ENCODE results near the gene WNT3A.

WNT3A gene

DNA sequence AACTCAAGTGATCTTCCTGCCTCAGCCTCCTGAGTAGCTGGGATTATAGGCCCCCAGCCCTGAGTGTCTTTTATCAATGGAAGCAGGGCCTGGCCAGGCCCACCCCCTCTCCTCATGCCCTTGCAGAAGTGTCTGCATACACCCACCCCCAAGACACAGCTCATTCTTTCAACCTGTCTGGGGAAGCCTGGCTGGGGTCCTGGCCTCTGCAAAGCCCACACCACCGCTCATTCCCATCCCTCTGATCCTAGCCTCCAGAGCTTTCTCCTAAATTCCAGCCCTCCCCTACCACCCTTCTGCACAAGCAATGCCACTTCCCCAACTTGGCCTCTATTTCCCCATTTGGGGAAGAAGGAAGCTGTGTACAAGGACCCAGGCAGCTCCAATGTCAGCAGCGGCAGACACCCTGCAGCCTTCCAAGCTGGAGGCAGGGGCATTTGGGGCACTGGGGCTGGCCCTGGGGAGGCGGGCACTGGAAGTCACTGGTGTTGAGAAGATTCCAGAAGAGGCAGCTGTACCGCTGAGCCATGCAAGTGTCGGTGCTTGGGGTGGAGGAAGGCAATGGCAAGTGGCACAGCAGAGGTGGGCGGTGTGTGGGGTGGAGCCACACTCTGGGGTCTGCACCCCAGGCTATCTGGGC is 42.0 kb downstream of the WNT3A start:
- TF ChIP-seq, protein P1, sequence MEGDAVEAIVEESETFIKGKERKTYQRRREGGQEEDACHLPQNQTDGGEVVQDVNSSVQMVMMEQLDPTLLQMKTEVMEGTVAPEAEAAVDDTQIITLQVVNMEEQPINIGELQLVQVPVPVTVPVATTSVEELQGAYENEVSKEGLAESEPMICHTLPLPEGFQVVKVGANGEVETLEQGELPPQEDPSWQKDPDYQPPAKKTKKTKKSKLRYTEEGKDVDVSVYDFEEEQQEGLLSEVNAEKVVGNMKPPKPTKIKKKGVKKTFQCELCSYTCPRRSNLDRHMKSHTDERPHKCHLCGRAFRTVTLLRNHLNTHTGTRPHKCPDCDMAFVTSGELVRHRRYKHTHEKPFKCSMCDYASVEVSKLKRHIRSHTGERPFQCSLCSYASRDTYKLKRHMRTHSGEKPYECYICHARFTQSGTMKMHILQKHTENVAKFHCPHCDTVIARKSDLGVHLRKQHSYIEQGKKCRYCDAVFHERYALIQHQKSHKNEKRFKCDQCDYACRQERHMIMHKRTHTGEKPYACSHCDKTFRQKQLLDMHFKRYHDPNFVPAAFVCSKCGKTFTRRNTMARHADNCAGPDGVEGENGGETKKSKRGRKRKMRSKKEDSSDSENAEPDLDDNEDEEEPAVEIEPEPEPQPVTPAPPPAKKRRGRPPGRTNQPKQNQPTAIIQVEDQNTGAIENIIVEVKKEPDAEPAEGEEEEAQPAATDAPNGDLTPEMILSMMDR (IDR thresholded peaks at IDR 0.05; ENCODE audit: low read length) = no peak
- TF ChIP-seq EZH2 (IDR thresholded peaks at IDR 0.05; ENCODE audit: borderline replicate concordance, low read length) = no peak
- no peaks in the 10 kb centered on the region for H3F3A ChIP-seq (ENCODE audit: insufficient read depth, low read length)
- H3K27ac ChIP-seq (ENCODE audit: low read depth, low read length, poor library complexity, severe bottlenecking) = no peak overlapping the region
- no peak overlapping the region for H3K4me3 ChIP-seq (ENCODE audit: low read depth, low read length, poor library complexity, severe bottlenecking)
- H3K9me2 ChIP-seq (ENCODE audit: low read depth, low read length) = no peaks in the 10 kb centered on the region
- H3K36me3 ChIP-seq (ENCODE audit: insufficient read depth, low read length) = no peaks in the 10 kb centered on the region
- H3K79me2 ChIP-seq (ENCODE audit: insufficient read depth, low read length) = no peaks in the 10 kb centered on the region
- H3K4me1 ChIP-seq (ENCODE audit: insufficient read depth, low read length, severe bottlenecking) = no peaks in the 10 kb centered on the region
- H3K9me3 ChIP-seq (ENCODE audit: low read length) = no peaks in the 10 kb centered on the region
- no peak overlapping the region for H2AFZ ChIP-seq (ENCODE audit: low read length)
- H3K27me3 ChIP-seq (ENCODE audit: insufficient read depth, low read length) = peaks cover 6% of the 10 kb centered on the region; the same call in 1 of the 2 replicates
- H4K20me1 ChIP-seq (ENCODE audit: insufficient read depth, low read length) = no peaks in the 10 kb centered on the region
- no peak overlapping the region for H3K4me2 ChIP-seq (ENCODE audit: low read length)
- no peak overlapping the region for H3K9ac ChIP-seq (ENCODE audit: low read length)

DNA sequence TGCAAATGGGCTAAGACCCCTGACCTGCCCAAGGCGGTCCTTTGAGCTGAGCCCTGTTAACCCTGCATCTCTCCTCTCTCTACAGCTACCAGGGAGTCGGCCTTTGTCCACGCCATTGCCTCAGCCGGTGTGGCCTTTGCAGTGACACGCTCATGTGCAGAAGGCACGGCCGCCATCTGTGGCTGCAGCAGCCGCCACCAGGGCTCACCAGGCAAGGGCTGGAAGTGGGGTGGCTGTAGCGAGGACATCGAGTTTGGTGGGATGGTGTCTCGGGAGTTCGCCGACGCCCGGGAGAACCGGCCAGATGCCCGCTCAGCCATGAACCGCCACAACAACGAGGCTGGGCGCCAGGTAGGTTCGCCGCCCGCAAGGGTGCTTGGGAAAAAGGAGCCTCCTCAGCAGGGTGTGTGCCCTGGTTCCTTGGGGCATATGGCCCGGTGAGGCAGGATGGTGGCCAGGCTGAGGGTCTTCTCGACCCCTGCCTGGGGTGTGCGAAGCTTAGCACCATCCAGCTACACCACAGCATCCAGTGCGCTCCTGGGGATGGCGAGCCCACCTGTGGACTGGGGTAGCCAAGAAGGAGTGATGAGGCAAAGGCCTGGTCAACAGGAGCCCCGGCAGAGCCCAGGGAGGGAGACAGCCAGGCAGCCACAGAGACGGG is 43.9 kb downstream of the WNT3A start:
- Histone ChIP-seq H2AFZ (ENCODE audit: low read length) (no peak overlapping the region), H3K4me2 (ENCODE audit: low read length) (no peak overlapping the region), H3F3A (ENCODE audit: insufficient read depth, low read length) (no peaks in the 10 kb centered on the region), H3K4me1 (ENCODE audit: insufficient read depth, low read length, severe bottlenecking) (no peaks in the 10 kb centered on the region), H3K36me3 (ENCODE audit: insufficient read depth, low read length) (no peaks in the 10 kb centered on the region), H3K27me3 (ENCODE audit: insufficient read depth, low read length) (no peaks in the 10 kb centered on the region), H3K79me2 (ENCODE audit: insufficient read depth, low read length) (no peaks in the 10 kb centered on the region), H3K9me3 (ENCODE audit: low read length) (no peaks in the 10 kb centered on the region), H3K9me2 (ENCODE audit: low read depth, low read length) (no peaks in the 10 kb centered on the region), H3K9ac (ENCODE audit: low read length) (no peak overlapping the region), H3K4me3 (ENCODE audit: low read depth, low read length, poor library complexity, severe bottlenecking) (no peak overlapping the region), H4K20me1 (ENCODE audit: insufficient read depth, low read length) (no peaks in the 10 kb centered on the region), H3K27ac (ENCODE audit: low read depth, low read length, poor library complexity, severe bottlenecking) (no peak overlapping the region)
- no peak for TF ChIP-seq EZH2 (IDR thresholded peaks at IDR 0.05; ENCODE audit: borderline replicate concordance, low read length)
- TF ChIP-seq, protein P1 (IDR thresholded peaks at IDR 0.05; ENCODE audit: low read length) = no peak

DNA sequence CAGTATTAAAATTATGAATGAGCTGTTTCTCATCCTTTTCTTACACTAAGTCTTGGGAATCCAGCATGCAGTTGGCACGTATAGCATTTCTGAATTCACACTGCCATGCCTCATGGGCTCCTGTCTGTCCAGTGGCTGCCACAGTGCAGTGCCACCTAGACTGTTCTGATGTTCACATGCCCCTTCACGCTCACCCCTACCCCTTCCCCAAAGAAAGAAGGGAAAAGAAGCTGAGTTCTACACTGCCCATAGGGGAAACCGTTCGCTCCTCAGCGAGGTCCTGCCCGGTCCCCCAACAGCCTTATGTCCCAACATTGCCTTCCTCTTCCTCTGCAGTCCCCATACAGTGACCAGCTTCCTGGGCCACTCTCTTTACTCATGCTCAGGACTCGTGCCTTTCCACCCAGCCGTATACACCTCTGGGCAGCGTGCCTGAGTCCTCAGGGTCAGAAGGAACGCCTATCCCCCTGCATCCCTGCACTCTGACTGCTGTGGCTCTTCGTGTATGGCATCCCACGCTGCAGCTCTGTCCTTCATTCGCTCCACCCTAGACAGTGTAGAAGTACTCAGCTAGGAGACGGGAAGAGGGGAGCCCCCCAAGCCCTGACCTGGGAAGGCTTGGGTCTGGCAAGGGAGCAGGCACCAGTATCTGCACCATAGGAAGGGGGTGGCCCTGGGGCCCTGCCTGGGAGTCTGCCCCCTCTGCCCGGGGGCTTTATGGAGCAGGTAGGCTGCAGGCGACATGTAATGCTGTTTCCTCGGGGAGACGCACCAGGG is 51.6 kb downstream of the WNT3A start:
- no peaks in the 10 kb centered on the region for H3K9me3 ChIP-seq (ENCODE audit: low read length)
- no peak overlapping the region for H3K27ac ChIP-seq (ENCODE audit: low read depth, low read length, poor library complexity, severe bottlenecking)
- H3K27me3 ChIP-seq (ENCODE audit: insufficient read depth, low read length) = no peaks in the 10 kb centered on the region
- no peaks in the 10 kb centered on the region for H3K4me1 ChIP-seq (ENCODE audit: insufficient read depth, low read length, severe bottlenecking)
- no peaks in the 10 kb centered on the region for H4K20me1 ChIP-seq (ENCODE audit: insufficient read depth, low read length)
- no peaks in the 10 kb centered on the region for H3K9me2 ChIP-seq (ENCODE audit: low read depth, low read length)
- H3K79me2 ChIP-seq (ENCODE audit: insufficient read depth, low read length) = no peaks in the 10 kb centered on the region
- no peak overlapping the region for H3K4me2 ChIP-seq (ENCODE audit: low read length)
- H3F3A ChIP-seq (ENCODE audit: insufficient read depth, low read length) = no peaks in the 10 kb centered on the region
- no peak overlapping the region for H3K9ac ChIP-seq (ENCODE audit: low read length)
- no peak for TF ChIP-seq EZH2 (IDR thresholded peaks at IDR 0.05; ENCODE audit: borderline replicate concordance, low read length)
- TF ChIP-seq, protein P1 (IDR thresholded peaks at IDR 0.05; ENCODE audit: low read length) = no peak
- no peak overlapping the region for H2AFZ ChIP-seq (ENCODE audit: low read length)
- no peak overlapping the region for H3K4me3 ChIP-seq (ENCODE audit: low read depth, low read length, poor library complexity, severe bottlenecking)
- H3K36me3 ChIP-seq (ENCODE audit: insufficient read depth, low read length) = no peaks in the 10 kb centered on the region

Measured in OCI-LY1 (cell line).